Daoy (cell line): ENCODE measurements around the gene DLST. TPM values are rescaled to one million over a fixed set of nuclear protein-coding genes. Genes with fewer than 3 reads are reported as not detected.
A peak's percentile ranks its signal among the peaks of the same experiment; 100 is the strongest.

ENCODE experiments used
- DNase-seq: peaks from one replicate; pipeline ENCODE4 v3.0.0-alpha.2; 2015; ENCODE audit warnings: low read depth
- total RNA-seq: library from RNA; depleted of rRNA; stranded (reverse); fragments of >200 nt; shearing (Covaris generic); gene quantifications from 2 replicates; pipeline ENCODE4 v1.2.3, GENCODE V29; 2014

DLST gene
- total RNA-seq, 1 experiment from 2014 or later: 43.2 TPM

- DNase-seq: peak; percentile 83
Measured at GRCh38 chr14:74860899-74861733, 20.6 kb upstream of the DLST start.

GRCh38 chr14:74861734-74862090 is 20.0 kb upstream of the DLST start:
- no peak for DNase-seq

GRCh38 chr14:74863274-74863673 is 18.4 kb upstream of the DLST start:
- no peak for DNase-seq

- DNase-seq: no peak
Measured at GRCh38 chr14:74864198-74864597, 17.5 kb upstream of the DLST start.

DNA sequence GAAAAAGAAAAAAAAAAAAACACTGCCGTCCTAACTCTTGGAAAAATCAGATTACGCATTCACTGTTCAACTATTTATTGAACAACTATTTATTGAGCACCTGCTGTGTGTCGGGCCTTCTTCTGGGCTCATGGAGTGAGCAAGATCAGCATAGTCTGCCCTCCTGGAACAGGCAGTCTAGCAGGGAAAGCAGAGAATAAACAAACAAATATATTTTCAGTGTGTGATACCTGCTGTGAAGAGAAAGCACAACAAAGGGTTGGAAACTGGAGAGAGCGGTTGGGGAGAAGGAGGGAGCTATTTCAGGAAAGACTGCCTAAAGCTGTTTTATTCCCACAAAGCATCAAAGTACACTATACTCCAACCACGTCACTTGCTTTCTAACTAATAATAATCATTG is 16.6 kb upstream of the DLST start:
- DNase-seq: no peak

- DNase-seq: no peak
Measured at GRCh38 chr14:74866708-74867389, 14.9 kb upstream of the DLST start.

GRCh38 chr14:74867673-74868072 is 14.0 kb upstream of the DLST start:
- DNase-seq: no peak

- no peak for DNase-seq
Measured at GRCh38 chr14:74868739-74869138, 13.0 kb upstream of the DLST start.

- DNase-seq: no peak
Measured at GRCh38 chr14:74871819-74872218, 9.9 kb upstream of the DLST start.

DNA sequence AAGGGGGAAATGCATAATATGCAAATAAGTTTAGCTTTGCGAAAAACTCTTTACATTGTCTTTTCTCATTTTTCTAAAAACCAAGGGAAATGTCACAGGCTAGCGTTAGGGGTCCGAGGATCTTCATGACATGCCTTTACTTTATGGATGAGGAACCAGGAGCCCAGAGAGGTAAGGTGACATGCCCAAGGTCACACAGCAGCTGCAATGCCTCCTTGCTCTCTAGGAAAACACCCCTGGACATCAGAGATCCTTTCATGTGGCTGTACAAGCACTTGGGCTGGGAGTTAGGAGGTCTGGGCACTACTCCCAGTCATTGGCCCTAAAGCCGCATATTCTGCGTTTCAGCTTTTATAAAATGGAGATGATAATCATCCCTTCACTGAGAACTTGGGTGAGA is 6.5 kb upstream of the DLST start:
- no peak for DNase-seq

DNA sequence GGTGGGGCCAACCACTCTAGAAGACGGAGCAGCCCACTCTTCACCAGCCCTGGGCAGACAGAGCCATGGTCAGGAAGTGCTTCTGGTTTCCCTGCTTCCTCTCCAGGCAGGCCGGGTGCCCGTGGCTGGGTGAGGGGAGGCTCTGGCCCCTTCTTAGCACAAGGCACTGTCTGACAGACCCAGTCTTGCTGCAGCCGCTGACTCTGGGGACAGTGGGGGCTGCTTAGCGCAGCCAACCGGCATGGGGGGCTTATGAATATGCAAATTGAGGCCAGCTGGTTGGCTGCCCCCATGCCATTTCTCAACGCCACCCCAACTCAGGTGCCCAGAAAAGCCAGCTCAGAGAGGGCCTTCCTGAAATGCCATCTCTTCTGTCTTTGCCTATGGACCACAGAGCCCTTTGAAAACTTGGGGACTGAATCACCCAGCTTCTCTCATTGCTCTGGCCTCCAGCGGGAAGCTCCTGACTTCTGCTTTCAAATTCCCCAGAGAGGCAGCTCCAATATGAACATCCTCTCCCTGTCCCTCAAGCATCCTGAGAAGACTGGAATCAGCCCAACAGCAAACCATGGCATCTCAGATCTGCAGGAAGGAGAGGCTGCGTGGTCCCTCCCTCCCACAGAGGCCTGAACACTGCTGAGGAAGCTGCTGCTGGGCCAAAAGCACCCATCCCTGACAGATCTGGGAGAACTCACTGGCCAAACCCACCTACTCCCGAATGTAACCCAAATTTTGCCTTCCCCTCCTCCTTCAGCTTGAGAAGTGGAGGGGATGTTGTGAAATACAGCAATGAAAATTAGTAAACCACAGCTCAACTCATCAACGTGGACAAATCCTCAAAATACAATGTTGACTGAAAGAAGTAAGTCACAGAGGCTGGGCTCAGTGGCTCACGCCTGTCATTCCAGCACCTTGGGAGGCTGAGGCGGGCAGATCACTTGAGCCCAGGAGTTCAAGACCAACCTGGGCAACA is 5.5 kb upstream of the DLST start, which contains the start of gene PROX2:
Gene PROX2 (minus strand): TSS at position 205 of the 973 bp plus-strand sequence. CDS start 12,311 bp downstream, outside the sequence.
- DNase-seq: no peak

DNA sequence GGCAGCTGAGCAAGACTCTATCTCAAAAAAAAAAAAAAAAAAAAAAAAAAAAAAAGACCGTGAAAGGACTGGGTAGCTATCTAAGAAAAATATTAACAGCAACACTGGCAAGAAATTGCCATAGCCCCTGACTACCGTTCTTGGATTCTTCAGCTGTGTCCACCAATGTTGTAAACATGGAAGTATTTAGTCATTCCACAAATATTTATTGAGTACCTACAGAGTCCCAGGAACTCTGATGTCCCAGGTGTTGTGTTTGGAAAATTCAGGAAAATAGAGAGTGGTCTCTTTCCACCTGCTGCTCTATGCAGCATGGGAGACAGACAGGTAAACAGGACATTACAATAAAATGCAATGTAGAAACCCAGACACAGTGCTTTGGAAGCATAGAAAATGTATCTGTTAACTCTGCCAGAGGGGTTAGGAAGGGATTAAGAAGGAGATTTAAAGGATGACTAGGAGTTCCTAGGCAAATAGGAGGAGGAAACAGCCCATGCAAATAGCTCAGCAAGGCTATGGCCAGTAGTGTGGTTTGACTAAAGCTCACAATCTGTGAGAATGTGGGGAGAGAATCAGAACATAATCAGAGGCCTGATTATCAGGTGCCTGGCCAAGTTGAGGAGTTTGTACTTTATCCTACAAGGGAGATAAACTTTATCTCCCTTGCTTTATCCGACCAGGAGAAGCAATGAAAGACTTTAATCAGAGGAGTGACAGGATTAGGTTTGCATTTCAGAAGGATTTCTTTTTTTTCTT is 2.1 kb upstream of the DLST start:
- no peak for DNase-seq

DNA sequence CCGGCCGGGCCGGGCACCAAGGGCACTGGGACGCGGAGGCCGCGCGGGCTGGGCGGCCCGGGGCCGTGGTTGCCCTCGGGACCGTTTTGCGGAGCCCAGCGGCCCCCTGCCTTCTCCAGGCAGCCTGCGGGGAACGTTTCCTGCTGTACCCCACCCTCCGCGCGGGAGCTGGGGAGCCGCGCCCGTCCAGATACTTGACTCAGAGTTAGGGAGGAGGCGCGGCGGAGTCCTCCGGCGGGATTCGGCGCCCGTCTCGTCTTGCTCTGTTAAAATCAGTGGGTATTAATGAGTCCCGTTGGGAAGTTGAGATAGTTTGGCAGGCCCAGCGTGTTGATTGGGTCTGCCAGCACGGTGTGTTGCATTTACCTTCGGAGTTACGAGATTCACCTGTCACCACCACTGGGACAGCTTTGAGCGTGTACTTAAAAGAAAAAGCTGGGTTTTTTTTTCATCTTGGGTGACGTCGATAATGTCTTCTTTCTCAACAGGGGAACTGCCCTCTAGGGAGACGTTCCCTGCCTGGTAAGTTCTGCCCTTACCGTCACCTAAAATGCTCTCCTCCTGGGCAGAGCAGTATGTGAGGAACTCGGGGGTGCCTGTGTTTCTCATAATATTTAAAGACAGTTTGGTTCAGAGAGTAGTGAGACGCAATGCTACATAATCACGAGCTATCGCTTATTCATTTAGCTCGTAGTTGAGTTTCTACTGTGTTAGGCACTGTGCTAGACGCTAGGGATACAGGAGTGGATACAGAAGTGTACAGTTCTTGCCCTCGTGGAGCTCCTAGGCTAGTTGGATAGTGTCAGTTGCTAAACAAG is 596 bp downstream of the DLST start:
- DNase-seq: peak; percentile 45

DNA sequence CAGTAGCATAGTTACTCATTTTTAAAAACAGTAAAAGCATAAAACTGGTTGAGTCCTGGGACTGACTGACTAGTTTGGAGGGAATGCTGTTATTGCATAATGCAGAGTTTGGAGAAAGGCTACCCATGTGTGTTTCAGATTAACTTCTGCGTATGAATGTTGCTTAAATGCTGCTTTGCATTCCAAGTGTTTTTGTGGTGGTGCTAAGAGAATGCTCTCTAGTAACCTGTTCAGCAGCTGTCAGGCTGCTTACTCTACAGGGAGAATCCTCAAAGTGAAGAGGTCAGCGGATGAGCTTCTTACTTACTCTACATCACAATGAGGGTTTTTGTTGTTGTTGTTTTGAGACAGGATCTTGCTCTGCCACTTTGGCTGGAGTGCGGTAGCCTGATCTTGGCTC is 4.3 kb downstream of the DLST start:
- no peak for DNase-seq

DNA sequence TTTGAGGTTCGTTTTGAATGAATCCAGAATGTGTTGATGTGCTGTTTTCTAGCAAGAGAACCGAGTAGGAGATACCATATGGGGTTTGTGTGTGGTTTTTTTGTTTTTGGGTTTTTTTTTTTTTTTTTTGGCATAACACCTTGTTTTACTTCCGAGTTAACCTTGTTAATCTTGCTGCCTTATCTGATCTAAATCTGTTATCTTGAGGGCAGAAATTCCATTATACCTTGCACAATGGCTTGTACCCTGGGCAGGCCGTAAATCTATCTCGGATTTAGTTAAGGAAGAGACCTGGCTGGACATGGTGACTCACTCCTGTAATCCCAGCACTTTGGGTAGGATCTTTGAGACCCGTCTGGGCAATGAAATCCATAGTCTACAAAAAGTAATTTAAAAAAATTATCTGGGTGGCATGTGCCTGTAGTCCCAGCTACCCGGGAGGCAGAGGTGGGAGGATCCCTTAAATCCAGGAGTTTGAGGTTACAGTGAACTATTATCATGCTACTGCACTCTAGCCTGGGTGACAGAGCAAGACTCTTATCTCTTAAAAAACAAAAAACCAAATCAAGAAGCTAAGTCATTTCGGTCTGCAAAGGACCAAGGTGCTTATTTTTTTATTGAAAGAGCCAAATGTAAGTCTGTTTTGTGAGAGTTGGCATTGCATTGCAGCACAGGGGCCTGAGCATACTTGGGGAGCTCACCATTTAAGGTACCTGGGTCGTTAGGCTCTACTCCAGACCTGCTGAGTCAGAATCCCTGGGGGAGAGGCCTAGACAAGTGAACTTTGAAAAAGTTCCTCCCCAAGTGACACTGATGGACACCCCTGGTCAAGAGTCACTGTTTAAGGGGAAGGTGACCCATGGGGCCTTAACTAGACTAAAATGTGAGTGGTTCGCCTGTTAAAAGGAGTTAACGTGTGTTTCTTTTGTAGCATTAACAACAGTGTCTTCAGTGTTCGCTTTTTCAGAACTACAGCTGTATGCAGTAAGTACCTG is 6.7 kb downstream of the DLST start:
- DNase-seq: peak; percentile 50

DNA sequence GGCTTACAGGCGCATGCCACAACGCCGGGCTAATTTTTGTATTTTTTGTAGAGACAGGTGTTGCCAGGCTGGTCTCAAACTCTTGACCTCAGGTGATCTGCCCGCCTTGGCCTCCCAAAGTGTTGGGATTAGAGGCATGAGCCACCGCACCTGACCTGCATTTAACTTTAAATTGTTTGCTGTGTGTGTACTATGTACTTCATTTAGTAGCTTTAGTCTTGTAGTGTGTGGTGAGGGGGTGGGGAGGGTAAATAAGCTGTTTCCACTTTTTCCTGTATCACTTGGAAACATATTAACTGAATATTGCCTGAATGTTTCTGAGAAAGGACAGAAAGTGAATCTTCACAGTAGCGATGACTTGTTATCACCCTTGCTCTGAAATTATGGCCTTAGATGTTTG is 8.5 kb downstream of the DLST start:
- no peak for DNase-seq

GRCh38 chr14:74891870-74892269 is 10.2 kb downstream of the DLST start:
- no peak for DNase-seq

- DNase-seq: no peak
Measured at GRCh38 chr14:74892745-74893144, 11.0 kb downstream of the DLST start.

DNA sequence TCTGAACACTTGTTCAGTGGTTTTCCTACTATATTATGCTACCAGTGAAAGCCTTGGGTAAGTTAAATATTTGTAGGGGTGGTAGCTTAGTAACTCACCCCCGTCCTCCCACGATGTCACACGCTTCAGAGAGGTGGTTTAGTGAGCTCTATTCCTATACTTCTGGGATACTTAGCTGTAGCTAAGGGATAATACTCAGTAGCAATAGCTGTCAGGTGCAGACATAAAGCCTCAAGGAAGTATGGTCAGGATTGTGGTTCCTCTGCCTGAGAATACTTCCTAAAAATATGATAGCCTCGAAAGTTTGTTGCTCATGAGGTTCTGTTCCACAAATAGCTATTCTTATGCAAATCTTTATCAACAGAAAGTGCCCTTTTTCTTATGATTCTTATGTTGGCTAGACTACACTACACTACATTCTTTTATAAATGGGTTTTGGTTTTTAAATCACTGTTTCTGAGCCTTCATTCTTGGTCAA is 11.9 kb downstream of the DLST start:
- no peak for DNase-seq
